Lower lobe of right lung (tissue), 2 donors: Measurements from ENCODE around the gene SGK1. TPM values are rescaled to one million over a fixed set of nuclear protein-coding genes. Genes with fewer than 3 reads are reported as not detected.

Experiments
- ATAC-seq, 2 donors: fragments of 200-7000 bp; cut with Tn5 transposase; one replicate each; pipeline ENCODE4 v1.9.1; 2020 to 2022; ENCODE audit warnings: mild to moderate bottlenecking in 2 of 2, moderate library complexity in 2 of 2
- DNase-seq: peaks from one replicate; pipeline ENCODE4 v3.0.0-alpha.2; 2020
- H3K27ac ChIP-seq: fragments of 200-600 bp; one replicate; pipeline ENCODE4 v1.8.0; 2022
- H3K27me3 ChIP-seq: fragments of 200-600 bp; one replicate; pipeline ENCODE4 v1.8.0; 2022; ENCODE audit warnings: low read depth
- H3K36me3 ChIP-seq: fragments of 200-600 bp; one replicate; pipeline ENCODE4 v1.8.0; 2022; ENCODE audit warnings: mild to moderate bottlenecking
- H3K4me1 ChIP-seq: fragments of 200-600 bp; one replicate; pipeline ENCODE4 v1.8.0; 2022
- H3K4me3 ChIP-seq: fragments of 200-600 bp; one replicate; pipeline ENCODE4 v1.8.0; 2022; ENCODE audit warnings: mild to moderate bottlenecking
- H3K9me3 ChIP-seq: fragments of 200-600 bp; one replicate; pipeline ENCODE4 v1.8.0; 2022
- CTCF ChIP-seq: fragments of 200-600 bp; IDR thresholded peaks from one replicate; pipeline ENCODE4 v1.8.0; 2022; ENCODE audit warnings: antibody characterized with exemption, mild to moderate bottlenecking
- intact Hi-C: fragments of 100-400 bp; cut with DNase I; formaldehyde crosslinking; loops from one replicate; pipeline ENCODE4 v1.11.0; 2022
- total RNA-seq: library from RNA; stranded (reverse); fragmentation: NEBNext Ultra II Directional; extraction: Animal tissue kit (Norgen Biotek cat#: 25700); gene quantifications from one replicate; pipeline ENCODE4 v1.2.1, GENCODE V29; 2021
- donor health status: DM: no; HTN: yes; CAD: no; lungs with severe emphysema.

The SGK1 gene
- total RNA-seq, 1 donor from 2014 or later: 195 TPM

GRCh38 chr6:134357022-134357487, 39.1 kb upstream of the SGK1 start:
- no peaks in the 10 kb centered on the region for H3K4me1 ChIP-seq
- no peak overlapping the region for H3K4me3 ChIP-seq
- intact Hi-C loops: no loop called here
- no peak for TF ChIP-seq CTCF
- H3K27me3 ChIP-seq: no peaks in the 10 kb centered on the region
- ATAC-seq (peak in 1 of 2 donors; percentile 62), DNase-seq (no peak)
- no peaks in the 10 kb centered on the region for H3K36me3 ChIP-seq
- no peak overlapping the region for H3K27ac ChIP-seq
- no peaks in the 10 kb centered on the region for H3K9me3 ChIP-seq

- H3K4me1 ChIP-seq: no peaks in the 10 kb centered on the region
- ATAC-seq (no peak), DNase-seq (no peak)
- no peaks in the 10 kb centered on the region for H3K27me3 ChIP-seq
- intact Hi-C loops: no loop called here
- TF ChIP-seq CTCF: no peak
- no peaks in the 10 kb centered on the region for H3K9me3 ChIP-seq
- H3K27ac ChIP-seq: no peak overlapping the region
- H3K36me3 ChIP-seq: no peaks in the 10 kb centered on the region
- H3K4me3 ChIP-seq: no peak overlapping the region
These were observed 38.5 kb upstream of the SGK1 start for GRCh38 chr6:134356405-134356804.

- no peaks in the 10 kb centered on the region for H3K9me3 ChIP-seq
- no peaks in the 10 kb centered on the region for H3K27me3 ChIP-seq
- no peak overlapping the region for H3K4me3 ChIP-seq
- ATAC-seq (peak in 1 of 2 donors; percentile 48), DNase-seq (no peak)
- H3K4me1 ChIP-seq: no peaks in the 10 kb centered on the region
- no peak overlapping the region for H3K27ac ChIP-seq
- TF ChIP-seq CTCF: no peak
- intact Hi-C loops: no loop called here
- no peaks in the 10 kb centered on the region for H3K36me3 ChIP-seq
These were observed 35.0 kb upstream of the SGK1 start for GRCh38 chr6:134352786-134353480.

GRCh38 chr6:134351615-134352474, 33.9 kb upstream of the SGK1 start:
- Histone ChIP-seq H3K9me3 (no peaks in the 10 kb centered on the region), H3K36me3 (no peaks in the 10 kb centered on the region), H3K27me3 (no peaks in the 10 kb centered on the region), H3K4me3 (no peak overlapping the region), H3K4me1 (no peaks in the 10 kb centered on the region), H3K27ac (no peak overlapping the region)
- ATAC-seq: no peak
- intact Hi-C loops: no loop called here
- DNase-seq: no peak
- TF ChIP-seq CTCF: no peak

GRCh38 chr6:134347885-134348805, 30.2 kb upstream of the SGK1 start:
- intact Hi-C loops: no loop called here
- TF ChIP-seq CTCF: no peak
- no peak overlapping the region for H3K27ac ChIP-seq
- ATAC-seq: no peak
- H3K4me3 ChIP-seq: no peak overlapping the region
- no peak for DNase-seq
- no peaks in the 10 kb centered on the region for H3K36me3 ChIP-seq
- peaks cover 13% of the 10 kb centered on the region for H3K4me1 ChIP-seq
- no peaks in the 10 kb centered on the region for H3K9me3 ChIP-seq
- H3K27me3 ChIP-seq: no peaks in the 10 kb centered on the region
